Sigmoid colon (tissue), 7 donors: ENCODE results near the gene TMEM139. TPM values are rescaled to one million over a fixed set of nuclear protein-coding genes. Genes with fewer than 3 reads are reported as not detected.

Experiments used
- DNase-seq: peaks from one replicate; pipeline ENCODE4 v3.0.0-alpha.2; 2019
- H3K27ac ChIP-seq, 4 donors: fragments of 200-600 bp; sonication (generic); one replicate each; pipeline ENCODE4 v1.5.1; 2016 to 2019; ENCODE audit warnings: mild to moderate bottlenecking in 1 of 4
- H3K27me3 ChIP-seq, 3 donors: fragments of 200-600 bp; sonication (generic); one replicate each; pipeline ENCODE4 v1.5.1; 2019; ENCODE audit warnings: mild to moderate bottlenecking in 1 of 3
- H3K36me3 ChIP-seq, 4 donors: fragments of 200-600 bp; sonication (generic); one replicate each; pipeline ENCODE4 v1.5.1; 2016 to 2019
- H3K4me1 ChIP-seq, 4 donors: fragments of 200-600 bp; sonication (generic); one replicate each; pipeline ENCODE4 v1.5.1; 2017 to 2019
- H3K4me3 ChIP-seq, 4 donors: fragments of 200-600 bp; sonication (generic); one replicate each; pipeline ENCODE4 v1.5.1; 2017 to 2019; ENCODE audit warnings: mild to moderate bottlenecking in 2 of 4, moderate library complexity in 1 of 4
- H3K9me3 ChIP-seq, 4 donors: fragments of 200-600 bp in 3 of 4; sonication (generic) in 3 of 4; one replicate each; pipeline versions ENCODE4 v1.5.1 to v1.6.1; 2013 to 2019
- CTCF ChIP-seq, 4 experiments: fragments of 450-650 bp in 3 of 4; fragments of 200-600 bp in 1 of 4; IDR thresholded peaks; one replicate each; pipeline ENCODE4 v1.5.1; 2016 to 2019; ENCODE audit warnings: antibody characterized with exemption in 4 of 4, mild to moderate bottlenecking in 3 of 4, moderate library complexity in 2 of 4
- EP300 ChIP-seq, 4 donors: sonication (generic); formaldehyde crosslinking; IDR thresholded peaks; one replicate each; pipeline ENCODE4 v1.6.1; 2017; ENCODE audit warnings: antibody characterized with exemption in 4 of 4
- POLR2A ChIP-seq, 2 donors: fragments of 450-650 bp; IDR thresholded peaks; one replicate each; pipeline ENCODE4 v1.6.1; 2016; ENCODE audit warnings: antibody characterized with exemption in 2 of 2, mild to moderate bottlenecking in 2 of 2, moderate library complexity in 2 of 2
- POLR2AphosphoS5 ChIP-seq, 4 donors: sonication (generic); formaldehyde crosslinking; IDR thresholded peaks; one replicate each; pipeline ENCODE4 v1.6.1; 2017; ENCODE audit warnings: antibody characterized with exemption in 4 of 4
- WGBS, 2 donors: extraction: QIAGEN DNeasy Blood & Tissue Kit; methylation state at CpG; one replicate each; pipeline ENCODE4 v1.1.7; 2013; 5-methylcytosine and 5-hydroxymethylcytosine counted together
- intact Hi-C: fragments of 100-400 bp; cut with DNase I; formaldehyde crosslinking; loops from one replicate; pipeline ENCODE4 v1.15.1; 2023
- polyA plus RNA-seq, 3 donors: library from polyadenylated mRNA; stranded (reverse); fragments of 200-250 nt; gene quantifications; one replicate each; pipeline ENCODE4 v1.2.3, GENCODE V29; 2013
- total RNA-seq, 4 donors: library from RNA; depleted of rRNA; stranded (reverse); fragments of >200 nt; gene quantifications; one replicate each; pipeline ENCODE4 v1.1.0, GENCODE V29; 2016
- donor health status: healthy with polysubstance abuse.
- donor health status: Bipolar disorder and iron deficiency.
- donor health status: healthy.

TMEM139 gene
- total RNA-seq (under 1 TPM in 1 of 4 donors, not detected in 3; 0.71 TPM), polyA plus RNA-seq (10 to 100 TPM; 26.4 to 58.5 (median 54.8) TPM)

GRCh38 chr7:143284591-143285469 lies at the start of gene TMEM139:
TSS of gene TMEM139 (plus strand) at chr7:143284958. CDS start at chr7:143285958, 1,000 bp downstream.
- Histone ChIP-seq H3K4me3 (no peak within 1 kb of the TSS), H3K9me3 (no peaks in the 10 kb centered on the region), H3K4me1 (peaks cover 0 to 20% (median 16%) of the 10 kb centered on the region in 4 donors), H3K27me3 (no peaks in the 10 kb centered on the region), H3K36me3 (no peaks in the 10 kb centered on the region), H3K27ac (peak within 1 kb of the TSS in 1 of 4 donors; percentile 9)
- intact Hi-C loops = loop anchor here (5.0 kb wide), 1 partner anchor 97 kb away; the partner anchor contains the start of gene ZYX
- 19 to 71% methylated on average over 19 of the region's 19 CpGs for WGBS, 2 donors
- TF ChIP-seq EP300 (IDR thresholded peaks at IDR 0.05) (no peak), CTCF (IDR thresholded peaks at IDR 0.05) (no peak), POLR2AphosphoS5 (IDR thresholded peaks at IDR 0.05) (no peak), POLR2A (IDR thresholded peaks at IDR 0.05) (no peak)
- DNase-seq = no peak

GRCh38 chr7:143235561-143235960 lies 49.2 kb upstream of the TMEM139 start:
- TF ChIP-seq POLR2AphosphoS5 (IDR thresholded peaks at IDR 0.05) (no peak), POLR2A (IDR thresholded peaks at IDR 0.05) (no peak), CTCF (IDR thresholded peaks at IDR 0.05) (no peak), EP300 (IDR thresholded peaks at IDR 0.05) (no peak)
- peaks cover 0 to 11% (median 0%) of the 10 kb centered on the region in 4 donors for H3K9me3 ChIP-seq
- no peak for DNase-seq
- intact Hi-C loops = no loop called here
- no peaks in the 10 kb centered on the region for H3K27me3 ChIP-seq
- WGBS, 2 donors = 31 to 39% methylated on average over 1 of the region's 1 CpG
- H3K4me3 ChIP-seq = no peak overlapping the region
- H3K36me3 ChIP-seq = no peaks in the 10 kb centered on the region
- H3K4me1 ChIP-seq = no peaks in the 10 kb centered on the region
- no peak overlapping the region for H3K27ac ChIP-seq

- TF ChIP-seq EP300 (IDR thresholded peaks at IDR 0.05) = no peak
- TF ChIP-seq CTCF (IDR thresholded peaks at IDR 0.05) = no peak
- no peak for TF ChIP-seq POLR2A (IDR thresholded peaks at IDR 0.05)
- 77 to 92% methylated on average over 3 of the region's 3 CpGs for WGBS, 2 donors
- Histone ChIP-seq H3K9me3 (peaks cover 0 to 11% (median 0%) of the 10 kb centered on the region in 4 donors), H3K4me1 (no peaks in the 10 kb centered on the region), H3K4me3 (no peak overlapping the region), H3K27me3 (no peaks in the 10 kb centered on the region), H3K36me3 (no peaks in the 10 kb centered on the region), H3K27ac (no peak overlapping the region)
- intact Hi-C loops = no loop called here
- DNase-seq = no peak
Observed at GRCh38 chr7:143236408-143236990, 48.3 kb upstream of the TMEM139 start.

GRCh38 chr7:143237366-143237765 lies 47.4 kb upstream of the TMEM139 start:
- Histone ChIP-seq H3K27ac (peak overlapping the region in 1 of 4 donors; percentile 50), H3K4me1 (no peaks in the 10 kb centered on the region), H3K9me3 (peaks cover 0 to 11% (median 0%) of the 10 kb centered on the region in 4 donors), H3K36me3 (no peaks in the 10 kb centered on the region), H3K4me3 (peak overlapping the region in 1 of 4 donors; percentile 12), H3K27me3 (no peaks in the 10 kb centered on the region)
- TF ChIP-seq CTCF (IDR thresholded peaks at IDR 0.05) = no peak
- no peak for TF ChIP-seq POLR2A (IDR thresholded peaks at IDR 0.05)
- no peak for TF ChIP-seq EP300 (IDR thresholded peaks at IDR 0.05)
- TF ChIP-seq POLR2AphosphoS5 (IDR thresholded peaks at IDR 0.05) = no peak
- DNase-seq = no peak
- intact Hi-C loops = no loop called here
